C4-2B (cell line): ENCODE measurements around the gene KRTAP25-1.
A peak's percentile ranks its signal among the peaks of the same experiment; 100 is the strongest.

ENCODE experiments used
- H3K27ac ChIP-seq: fragments of 450-650 bp; 2 replicates; pipeline ENCODE4 v1.5.1; 2017
- CTCF ChIP-seq: fragments of 450-650 bp; conservative IDR thresholded peaks from 2 replicates; pipeline ENCODE4 v1.5.1; 2017; ENCODE audit warnings: mild to moderate bottlenecking
- ZFX ChIP-seq: fragments of 450-650 bp; IDR thresholded peaks from 2 replicates; pipeline ENCODE4 v1.6.1; 2017

The KRTAP25-1 gene

GRCh38 chr21:30271611-30272010, 17.7 kb downstream of the KRTAP25-1 start:
- TF ChIP-seq CTCF, result no peak
- no peak for TF ChIP-seq ZFX
- no peak overlapping the region for H3K27ac ChIP-seq

DNA sequence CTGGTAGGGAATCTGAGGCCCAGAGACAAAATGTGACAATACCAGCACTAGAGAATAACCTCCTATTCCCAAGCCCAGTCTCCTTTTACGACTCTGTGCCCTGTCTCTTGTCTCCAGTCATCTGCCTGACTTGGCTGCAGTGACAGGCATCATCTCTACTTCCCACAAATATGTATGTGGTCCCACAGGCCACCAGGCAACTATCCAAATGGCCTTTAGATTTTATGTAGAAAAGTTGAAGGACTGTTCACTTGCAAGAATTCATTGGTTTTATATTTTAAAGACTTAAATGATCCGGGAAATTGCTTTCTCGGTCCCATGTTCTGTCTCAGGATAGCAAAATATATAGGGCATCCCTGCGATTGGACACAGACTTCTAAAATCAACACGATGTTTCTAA, 18.2 kb downstream of the KRTAP25-1 start:
- no peak for TF ChIP-seq ZFX
- no peak overlapping the region for H3K27ac ChIP-seq

GRCh38 chr21:30269803-30270530, 19.3 kb downstream of the KRTAP25-1 start:
- TF ChIP-seq CTCF (no peak), ZFX (no peak)

DNA sequence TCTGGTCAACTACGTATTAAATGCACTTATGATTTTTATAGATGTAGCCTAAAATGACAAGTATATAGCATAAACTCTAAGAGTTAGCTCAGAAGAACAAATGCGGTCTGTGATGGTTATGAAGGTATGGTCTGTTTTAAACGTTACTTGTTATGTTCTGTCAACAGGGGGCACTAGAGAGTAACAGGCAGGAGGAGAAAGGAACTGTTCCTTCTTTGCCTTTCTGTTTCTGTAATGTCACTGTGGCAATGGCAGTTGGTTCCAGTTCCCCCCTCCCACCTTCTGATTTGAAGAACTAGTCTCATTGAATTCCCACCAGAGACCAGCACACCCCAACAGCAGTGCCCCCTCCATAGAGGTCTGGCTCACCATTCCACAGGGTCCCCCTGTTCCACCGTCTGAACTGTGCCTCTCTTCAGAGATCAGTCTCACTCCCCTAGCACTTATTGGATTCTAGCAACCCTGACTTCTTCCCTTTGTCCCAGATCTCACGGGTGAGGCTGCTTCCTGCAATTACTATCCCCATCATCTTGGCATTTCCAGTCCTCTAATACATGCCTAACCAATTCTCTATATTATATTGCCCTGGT, 20.6 kb downstream of the KRTAP25-1 start:
- TF ChIP-seq CTCF (peak; percentile 55), ZFX (no peak)
- no peak overlapping the region for H3K27ac ChIP-seq

More at GRCh38 chr21:30269803-30270530, 19.3 kb downstream of the KRTAP25-1 start:
- no peak overlapping the region for H3K27ac ChIP-seq

DNA sequence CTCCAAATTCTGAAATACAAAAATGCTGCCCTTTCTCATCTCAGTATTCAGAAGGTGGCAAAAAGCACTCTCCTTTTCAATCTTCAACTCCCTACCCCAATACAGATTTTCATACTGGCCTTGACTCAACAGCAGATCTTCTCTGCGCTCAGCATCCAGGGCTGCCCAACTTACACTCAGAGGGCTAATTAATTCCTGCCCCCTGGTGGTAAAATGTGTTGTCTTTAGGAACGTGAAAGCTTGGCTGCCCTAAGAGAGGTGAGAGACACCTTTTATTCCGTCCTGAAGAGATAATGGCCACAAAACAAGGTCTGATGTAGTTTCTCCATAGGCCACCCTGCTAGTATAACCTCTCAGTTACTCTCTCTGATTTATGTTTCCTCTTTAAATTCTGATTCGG, 31.5 kb downstream of the KRTAP25-1 start:
- no peak overlapping the region for H3K27ac ChIP-seq
- peak; percentile 63 for TF ChIP-seq CTCF
- TF ChIP-seq ZFX, result no peak

DNA sequence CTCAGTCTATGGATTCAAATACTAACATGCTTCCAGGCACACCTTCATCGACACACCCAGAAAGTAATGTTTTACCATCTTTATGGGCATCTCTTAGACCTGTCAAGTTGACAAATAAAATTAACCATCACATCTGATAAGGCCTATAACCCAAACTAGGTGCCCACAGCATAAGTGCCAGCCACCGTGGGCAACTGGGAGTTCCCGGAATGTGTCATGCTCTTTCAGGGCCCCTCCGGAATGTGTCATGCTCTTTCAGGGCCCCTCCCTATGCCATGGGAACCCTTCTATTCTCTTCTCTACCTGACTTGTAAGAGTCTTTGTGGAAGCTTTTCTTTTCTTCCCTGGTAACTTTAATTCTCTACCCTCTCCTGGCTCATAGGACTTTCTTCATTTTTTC, 33.2 kb downstream of the KRTAP25-1 start:
- no peak for TF ChIP-seq CTCF
- no peak for TF ChIP-seq ZFX
- H3K27ac ChIP-seq, result no peak overlapping the region

DNA sequence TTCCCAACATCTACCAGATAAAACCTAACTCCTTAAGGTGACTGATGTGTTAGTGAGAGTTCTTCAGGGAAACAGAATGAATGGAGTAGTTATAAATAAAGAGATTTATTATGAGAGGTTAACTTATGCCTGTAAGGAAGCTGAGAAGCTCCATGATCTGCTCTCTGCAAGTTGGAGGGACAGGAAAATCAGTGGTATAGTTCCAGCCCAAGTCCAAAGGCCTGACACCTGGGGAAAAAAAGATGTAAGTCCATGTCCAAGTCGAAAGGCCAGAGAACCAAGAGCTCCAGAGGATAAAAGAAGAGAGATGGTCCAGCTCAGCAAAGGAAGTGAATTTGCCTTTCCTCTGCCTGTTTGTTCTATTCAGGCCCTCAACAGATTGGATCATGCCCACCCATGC, 33.6 kb downstream of the KRTAP25-1 start:
- TF ChIP-seq ZFX, result no peak
- TF ChIP-seq CTCF, result no peak
- no peak overlapping the region for H3K27ac ChIP-seq

GRCh38 chr21:30251781-30252180, 37.5 kb downstream of the KRTAP25-1 start:
- H3K27ac ChIP-seq, result no peak overlapping the region
- TF ChIP-seq ZFX (no peak), CTCF (no peak)
